H1 (cell line): Measurements from ENCODE around the gene AK2.

ENCODE experiments used
- POLR2AphosphoS5 ChIP-seq: IDR thresholded peaks from 2 replicates; pipeline ENCODE4 v1.6.1; 2011; ENCODE audit warnings: low read depth, low read length
- RAD21 ChIP-seq, 2 experiments: IDR thresholded peaks in 1 of 2; conservative IDR thresholded peaks in 1 of 2; 2 replicates each; pipeline ENCODE4 v1.6.1; 2011; ENCODE audit warnings: low read depth in 2 of 2, low read length in 2 of 2, improper control_type of control experiment in 1 of 2, inconsistent platforms in 1 of 2, mild to moderate bottlenecking in 1 of 2, moderate library complexity in 1 of 2
- SP4 ChIP-seq: IDR thresholded peaks from 2 replicates; pipeline ENCODE4 v1.6.1; 2012; ENCODE audit warnings: low read length, inconsistent platforms
- TF ChIP-seq, protein P1 (sequence below): IDR thresholded peaks from 2 replicates; pipeline ENCODE4 v1.6.1; 2012; ENCODE audit warnings: inconsistent platforms
- TF ChIP-seq, protein P2 (sequence below): IDR thresholded peaks from 2 replicates; pipeline ENCODE4 v1.6.1; 2012; ENCODE audit warnings: low read length, inconsistent platforms

- TF ChIP-seq SP4: no peak
- no peak for TF ChIP-seq RAD21 (IDR thresholded peaks at IDR 0.05 in 1 of 2, conservative IDR thresholded peaks at IDR 0.05 in 1 of 2; ENCODE audit: low read depth in 2 of 2, low read length in 2 of 2)
- no peak for TF ChIP-seq POLR2AphosphoS5
- TF ChIP-seq, protein P1, sequence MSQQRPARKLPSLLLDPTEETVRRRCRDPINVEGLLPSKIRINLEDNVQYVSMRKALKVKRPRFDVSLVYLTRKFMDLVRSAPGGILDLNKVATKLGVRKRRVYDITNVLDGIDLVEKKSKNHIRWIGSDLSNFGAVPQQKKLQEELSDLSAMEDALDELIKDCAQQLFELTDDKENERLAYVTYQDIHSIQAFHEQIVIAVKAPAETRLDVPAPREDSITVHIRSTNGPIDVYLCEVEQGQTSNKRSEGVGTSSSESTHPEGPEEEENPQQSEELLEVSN: no peak
- TF ChIP-seq, protein P2, sequence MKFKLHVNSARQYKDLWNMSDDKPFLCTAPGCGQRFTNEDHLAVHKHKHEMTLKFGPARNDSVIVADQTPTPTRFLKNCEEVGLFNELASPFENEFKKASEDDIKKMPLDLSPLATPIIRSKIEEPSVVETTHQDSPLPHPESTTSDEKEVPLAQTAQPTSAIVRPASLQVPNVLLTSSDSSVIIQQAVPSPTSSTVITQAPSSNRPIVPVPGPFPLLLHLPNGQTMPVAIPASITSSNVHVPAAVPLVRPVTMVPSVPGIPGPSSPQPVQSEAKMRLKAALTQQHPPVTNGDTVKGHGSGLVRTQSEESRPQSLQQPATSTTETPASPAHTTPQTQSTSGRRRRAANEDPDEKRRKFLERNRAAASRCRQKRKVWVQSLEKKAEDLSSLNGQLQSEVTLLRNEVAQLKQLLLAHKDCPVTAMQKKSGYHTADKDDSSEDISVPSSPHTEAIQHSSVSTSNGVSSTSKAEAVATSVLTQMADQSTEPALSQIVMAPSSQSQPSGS: no peak
Measured at GRCh38 chr1:32997381-32997891, 39.2 kb downstream of the AK2 start.
